GM12878 (cell line): ENCODE results near the gene PDIA5. TPM values are rescaled to one million over a fixed set of nuclear protein-coding genes. Genes with fewer than 3 reads are reported as not detected.

Experiments used
- ATAC-seq: fragments of 200-7000 bp; cut with Tn5 transposase; 3 replicates; pipeline ENCODE4 v1.9.1; 2020; ENCODE audit warnings: mild to moderate bottlenecking, moderate library complexity
- BruUV-seq: library from RNA; stranded (reverse); fragments of 400-500 nt; replicated peaks from 2 replicates; lab custom pipeline; 2021; lab: Mats Ljungman, UMichigan
- CTCF ChIA-PET: fragments of 300-600 bp; sonication (Branson Sonifier 250); formaldehyde crosslinking; extraction: SDS; loops from one replicate; lab custom pipeline; 2021; ENCODE audit warnings: inconsistent platforms; lab: Yijun Ruan, JAX
- POLR2A ChIA-PET: fragments of 350-600 bp; formaldehyde crosslinking; extraction: SDS; loops from one replicate; lab custom pipeline; 2021; ENCODE audit warnings: inconsistent platforms; lab: Charles Lee
- RAD21 ChIA-PET: fragments of 300-600 bp; sonication (Branson Sonifier 250); formaldehyde crosslinking; loops from one replicate; lab custom pipeline; 2023; ENCODE audit warnings: antibody characterized with exemption; ENCODE audit not compliant: unreplicated experiment; lab: Charles Lee
- SMC1A ChIA-PET: fragments of 300-600 bp; sonication (Branson Sonifier 250); formaldehyde crosslinking; loops from one replicate; lab custom pipeline; 2023; ENCODE audit not compliant: unreplicated experiment, uncharacterized antibody; lab: Charles Lee
- DNase-seq: peaks from one replicate; pipeline ENCODE4 v3.0.0-alpha.2; 2011; ENCODE audit warnings: low read depth, low spot score
- FAIRE-seq: peaks from 3 replicates; lab custom pipeline; 2011; peaks lifted over from hg19 to GRCh38; lab: Jason Lieb, UNC
- H2AFZ ChIP-seq: 2 replicates; pipeline ENCODE4 v1.6.0; 2011; ENCODE audit warnings: low read depth, low read length, control low read depth; ENCODE audit not compliant: control insufficient read depth
- H3K27ac ChIP-seq: 2 replicates; pipeline ENCODE4 v1.5.1; 2011; ENCODE audit warnings: control low read depth; ENCODE audit not compliant: control insufficient read depth, insufficient read depth
- H3K27me3 ChIP-seq, 2 experiments: replicated peaks in 1 of 2; 2 replicates each; pipeline versions ENCODE4 v1.6.0 to v1.6.1; 2011; ENCODE audit warnings: low read length in 1 of 2; ENCODE audit not compliant: control insufficient read depth in 2 of 2, insufficient read depth in 2 of 2
- H3K36me3 ChIP-seq, 2 experiments: 2 replicates each; pipeline ENCODE4 v1.5.1; 2011; ENCODE audit warnings: low read length in 1 of 2; ENCODE audit not compliant: control insufficient read depth in 2 of 2, insufficient read depth in 2 of 2
- H3K4me1 ChIP-seq: 2 replicates; pipeline ENCODE4 v1.6.1; 2011; ENCODE audit warnings: mild to moderate bottlenecking, low read length, moderate library complexity, mixed read lengths; ENCODE audit not compliant: control insufficient read depth, insufficient read depth
- H3K4me2 ChIP-seq: 2 replicates; pipeline ENCODE4 v1.6.0; 2011; ENCODE audit warnings: control low read depth; ENCODE audit not compliant: control insufficient read depth, insufficient read depth
- H3K4me3 ChIP-seq: fragments of 200-600 bp; sonication (generic); 2 replicates; pipeline ENCODE4 v1.5.1; 2016
- H3K79me2 ChIP-seq: 2 replicates; pipeline ENCODE4 v1.6.0; 2011; ENCODE audit warnings: low read length; ENCODE audit not compliant: control insufficient read depth, insufficient read depth
- H3K9ac ChIP-seq: 2 replicates; pipeline ENCODE4 v1.8.0; 2011; ENCODE audit warnings: low read length, control low read depth, mixed read lengths; ENCODE audit not compliant: control insufficient read depth, insufficient read depth
- H3K9me3 ChIP-seq: replicated peaks from 3 replicates; pipeline ENCODE4 v1.5.1; 2011; ENCODE audit warnings: mild to moderate bottlenecking, low read length; ENCODE audit not compliant: control insufficient read depth, insufficient read depth
- H4K20me1 ChIP-seq: 2 replicates; pipeline ENCODE4 v1.6.0; 2011; ENCODE audit not compliant: control insufficient read depth, insufficient read depth
- ASH2L ChIP-seq: fragments of 300-600, 200-600 bp; sonication (generic); IDR thresholded peaks from 2 replicates; pipeline ENCODE4 v1.6.1; 2017; ENCODE audit warnings: low read depth, mild to moderate bottlenecking, borderline replicate concordance
- GATAD2B ChIP-seq: fragments of 450-650 bp; conservative IDR thresholded peaks from 2 replicates; pipeline ENCODE4 v1.6.1; 2017; ENCODE audit warnings: low read depth, mild to moderate bottlenecking, moderate library complexity
- IKZF2 ChIP-seq, 2 experiments: fragments of 450-650 bp; IDR thresholded peaks; 2 replicates each; pipeline ENCODE4 v1.6.1; 2017; ENCODE audit warnings: mild to moderate bottlenecking in 2 of 2, moderate library complexity in 2 of 2
- KAT2A ChIP-seq: conservative IDR thresholded peaks from 2 replicates; pipeline ENCODE4 v1.6.1; 2011; ENCODE audit warnings: low read depth, low read length; ENCODE audit not compliant: control insufficient read depth
- NRF1 ChIP-seq: conservative IDR thresholded peaks from 2 replicates; pipeline ENCODE4 v1.6.1; 2011; ENCODE audit warnings: mild to moderate bottlenecking, low read depth, low read length, improper control_type of control experiment
- PAX8 ChIP-seq: fragments of 450-650 bp; IDR thresholded peaks from 2 replicates; pipeline ENCODE4 v1.6.1; 2017; ENCODE audit warnings: mild to moderate bottlenecking, moderate library complexity
- SMAD1 ChIP-seq: fragments of 450-650 bp; IDR thresholded peaks from 2 replicates; pipeline ENCODE4 v1.6.1; 2018; ENCODE audit warnings: mild to moderate bottlenecking, low read depth; ENCODE audit not compliant: partially characterized antibody
- SMAD5 ChIP-seq: IDR thresholded peaks from 2 replicates; pipeline ENCODE4 v1.6.1; 2016; ENCODE audit warnings: antibody characterized with exemption, low read depth
- SMC3 ChIP-seq: IDR thresholded peaks from 2 replicates; pipeline ENCODE4 v1.6.1; 2011; ENCODE audit warnings: low read length, improper control_type of control experiment, borderline replicate concordance
- STAT3 ChIP-seq: IDR thresholded peaks from 2 replicates; pipeline ENCODE4 v1.6.1; 2011; ENCODE audit warnings: low read depth, low read length, improper control_type of control experiment
- SUZ12 ChIP-seq: fragments of 200-600 bp; sonication (generic); IDR thresholded peaks from one replicate; pipeline ENCODE4 v1.6.1; 2018; ENCODE audit warnings: antibody characterized with exemption, mild to moderate bottlenecking; ENCODE audit not compliant: unreplicated experiment
- WGBS: methylation state at CpG from one replicate; pipeline ENCODE4 v1.1.6; 2016; ENCODE audit warnings: low lambda C conversion rate; ENCODE audit not compliant: insufficient replicate concordance, insufficient coverage; ENCODE audit errors: missing lambda C conversion rate; 5-methylcytosine and 5-hydroxymethylcytosine counted together
- in situ Hi-C: fragments of 300-500 bp; cut with MboI; formaldehyde crosslinking; loops from 9 replicates; pipeline ENCODE4 v1.14.3; 2018; ENCODE audit warnings: mixed read lengths
- intact Hi-C: fragments of 100-400 bp; cut with micrococcal nuclease; formaldehyde crosslinking; loops from one replicate; pipeline ENCODE4 v1.14.2; 2022; ENCODE audit not compliant: unreplicated experiment
- polyA plus RNA-seq, 11 experiments: library from polyadenylated mRNA; depleted of rRNA in 4 of 11; unstranded in 6 of 11; stranded (reverse) in 5 of 11; fragments of >200 nt; fragmentation: Nextera tagmentation in 4 of 11; fragmentation: Illumina TruSeq in 1 of 11; extraction: Ambion mirVana in 4 of 11; extraction: Trizol in 1 of 11; gene quantifications; 1 replicate in 1 of 11; 2 replicates in 10 of 11; pipeline versions ENCODE4 v1.2.1 to v1.2.3, GENCODE V29; 2011 to 2016; ENCODE audit warnings: inconsistent platforms in 2 of 11, missing spikeins in 2 of 11, low read depth in 1 of 11
- total RNA-seq, 4 experiments: library from RNA; depleted of rRNA in 3 of 4; stranded (reverse); fragments of >200 nt in 3 of 4; fragmentation: Illumina TruSeq in 1 of 4; extraction: Trizol in 1 of 4; gene quantifications; 2 replicates each; pipeline versions ENCODE4 v1.2.1 to v1.2.3, GENCODE V29; 2013 to 2021
- TF ChIP-seq, protein P1 (sequence below), 3 experiments: IDR thresholded peaks in 2 of 3; conservative IDR thresholded peaks in 1 of 3; 2 replicates each; pipeline ENCODE4 v1.5.1; 2011; ENCODE audit warnings: low read depth in 3 of 3, low read length in 3 of 3, mild to moderate bottlenecking in 3 of 3, control low read depth in 2 of 3, moderate library complexity in 2 of 3, inconsistent platforms in 1 of 3, mixed read lengths in 1 of 3; ENCODE audit not compliant: control insufficient read depth in 2 of 3, insufficient read depth in 1 of 3; ENCODE audit errors: extremely low read depth in 1 of 3

PDIA5 gene
- total and polyA plus RNA-seq, 10 of the 15 experiments (the other 5 are each of a cell fraction or from before 2014, with no cell fraction given) = 4.1 to 24.8 (median 19.2) TPM

DNA sequence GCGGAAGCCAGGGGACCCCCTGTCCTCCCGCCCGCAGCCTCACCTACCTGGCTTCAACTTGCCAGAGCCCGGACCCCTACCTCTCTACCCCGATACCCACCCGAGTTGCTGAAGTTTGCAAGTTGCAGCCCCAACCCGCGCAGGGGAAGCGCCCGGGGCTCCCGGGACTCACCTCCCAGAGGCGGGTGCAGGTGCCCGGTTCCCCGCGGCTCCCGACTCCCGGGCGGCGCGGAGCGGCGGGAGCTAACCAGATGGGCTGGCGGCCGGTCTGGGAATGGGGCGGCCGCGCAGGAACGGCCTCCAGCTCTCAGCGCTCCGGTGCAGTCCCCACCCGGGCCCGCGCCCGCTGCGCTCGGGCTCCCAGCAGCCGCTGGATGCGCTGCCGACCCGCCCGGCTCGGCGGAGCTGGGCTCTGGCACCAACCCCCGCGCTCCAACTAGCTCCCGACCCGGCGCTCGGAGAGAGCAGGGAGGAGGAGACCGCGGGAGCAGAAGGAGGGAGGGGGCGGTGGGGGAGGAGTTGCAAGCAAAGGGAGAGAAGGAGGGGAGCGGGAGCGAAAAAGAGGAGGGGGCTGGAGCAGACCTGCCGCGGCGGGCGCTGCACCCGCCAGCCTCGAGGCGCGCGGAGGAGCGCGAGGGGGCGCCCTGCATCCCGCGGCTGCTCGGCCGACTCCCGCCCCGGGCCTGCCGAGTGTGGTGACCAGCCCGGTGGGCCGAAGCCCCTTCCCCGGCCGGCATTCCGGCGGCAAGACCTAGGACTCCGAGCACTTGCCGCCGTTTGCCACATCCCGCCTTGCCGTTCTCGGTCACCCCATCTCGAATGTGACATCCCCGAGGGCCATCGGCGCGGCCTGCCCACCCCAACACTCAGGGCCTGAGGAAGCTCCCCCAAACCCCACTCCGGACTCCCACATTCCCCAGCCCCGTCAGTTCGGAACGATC is 39.3 kb upstream of the PDIA5 start, which contains the start of gene SEMA5B:
TSS of gene SEMA5B (minus strand) at position 472 of the 941 bp plus-strand sequence. CDS start 66,500 bp downstream, outside the sequence.
- Histone ChIP-seq H3K79me2 (no peaks in the 10 kb centered on the region), H3K4me2 (peak within 1 kb of the TSS; percentile 84), H3K4me1 (peaks cover 6% of the 10 kb centered on the region), H3K9ac (no peak within 1 kb of the TSS), H3K9me3 (no peaks in the 10 kb centered on the region), H2AFZ (peak within 1 kb of the TSS; percentile 37), H3K36me3 (no peaks in the 10 kb centered on the region), H3K27ac (no peak within 1 kb of the TSS), H3K4me3 (peak within 1 kb of the TSS; percentile 50; the same call in 1 of the 2 replicates), H4K20me1 (no peaks in the 10 kb centered on the region; the same call in 1 of the 2 replicates), H3K27me3 (peaks cover 18 to 33% of the 10 kb centered on the region in 2 experiments)
- RAD21 ChIA-PET = interaction anchor here (0.7 to 5.7 kb wide), 5 partner anchors 40 to 636 kb away, joined by 3 to 32 read pairs (median 3); no protein-coding TSS in a partner anchor
- POLR2A ChIA-PET = interaction anchor here (0.7 to 1.0 kb wide), 2 partner anchors 87 to 466 kb away, joined by 3 read pairs; no protein-coding TSS in a partner anchor
- DNase-seq (no peak), ATAC-seq (peak; percentile 75), FAIRE-seq (no peak)
- CTCF ChIA-PET = interaction anchor here (0.5 to 4.1 kb wide), 19 partner anchors 14 to 1625 kb away, joined by 3 to 41 read pairs (median 3); no protein-coding TSS in a partner anchor
- intact Hi-C loops (loop anchor here (1.0 to 10.0 kb wide), 4 partner anchors 84 to 633 kb away; partner anchors contain the start of genes DTX3L and PARP9), in situ Hi-C loops (no loop called here)
- TF ChIP-seq ASH2L = no peak
- no peak for TF ChIP-seq NRF1
- TF ChIP-seq SMC3 = 0 out of 2 replicates have a peak, but pooled peaks have one; percentile 10
- TF ChIP-seq SUZ12 = peak; percentile 92
- TF ChIP-seq, protein P1, sequence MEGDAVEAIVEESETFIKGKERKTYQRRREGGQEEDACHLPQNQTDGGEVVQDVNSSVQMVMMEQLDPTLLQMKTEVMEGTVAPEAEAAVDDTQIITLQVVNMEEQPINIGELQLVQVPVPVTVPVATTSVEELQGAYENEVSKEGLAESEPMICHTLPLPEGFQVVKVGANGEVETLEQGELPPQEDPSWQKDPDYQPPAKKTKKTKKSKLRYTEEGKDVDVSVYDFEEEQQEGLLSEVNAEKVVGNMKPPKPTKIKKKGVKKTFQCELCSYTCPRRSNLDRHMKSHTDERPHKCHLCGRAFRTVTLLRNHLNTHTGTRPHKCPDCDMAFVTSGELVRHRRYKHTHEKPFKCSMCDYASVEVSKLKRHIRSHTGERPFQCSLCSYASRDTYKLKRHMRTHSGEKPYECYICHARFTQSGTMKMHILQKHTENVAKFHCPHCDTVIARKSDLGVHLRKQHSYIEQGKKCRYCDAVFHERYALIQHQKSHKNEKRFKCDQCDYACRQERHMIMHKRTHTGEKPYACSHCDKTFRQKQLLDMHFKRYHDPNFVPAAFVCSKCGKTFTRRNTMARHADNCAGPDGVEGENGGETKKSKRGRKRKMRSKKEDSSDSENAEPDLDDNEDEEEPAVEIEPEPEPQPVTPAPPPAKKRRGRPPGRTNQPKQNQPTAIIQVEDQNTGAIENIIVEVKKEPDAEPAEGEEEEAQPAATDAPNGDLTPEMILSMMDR (IDR thresholded peaks at IDR 0.05 in 2 of 3, conservative IDR thresholded peaks at IDR 0.05 in 1 of 3; ENCODE audit: control insufficient read depth in 2 of 3, extremely low read depth in 1 of 3, insufficient read depth in 1 of 3, low read depth in 3 of 3, low read length in 3 of 3) = peak; percentile 8 to 48 (median 31); a peak in 4 of 6 replicates
- no peak for TF ChIP-seq IKZF2 (IDR thresholded peaks at IDR 0.05)
- no peak for TF ChIP-seq PAX8
- TF ChIP-seq GATAD2B = no peak
- no peak for TF ChIP-seq SMAD1
- TF ChIP-seq KAT2A = no peak
- TF ChIP-seq SMAD5 = no peak
- no peak for TF ChIP-seq STAT3
- WGBS = 1% methylated on average over 45 of the region's 94 CpGs
- SMC1A ChIA-PET = interaction anchor here (0.7 to 1.0 kb wide), 2 partner anchors 32 to 84 kb away, joined by 3 to 4 read pairs; no protein-coding TSS in a partner anchor
- BruUV-seq = no TSS peak
